ENCODE results near the gene SCARF2.
"Not testable (repeated sequence)": the region's sequence is repeated elsewhere in the genome, so short reads cannot be mapped to it uniquely, and the experiment has no call there.

Gene SCARF2

GRCh38 chr22:20393705-20394476, 43.7 kb downstream of the SCARF2 start, which contains the start of gene ZNF74:
TSS of gene ZNF74 (plus strand) at chr22:20394151. CDS start at chr22:20394629, 478 bp downstream.
- H3K4me1 Mint-ChIP-seq (ENCODE audit: low read depth), result peaks cover 37% of the 10 kb centered on the region
- no peaks in the 10 kb centered on the region for H3K9me3 Mint-ChIP-seq
- H3K4me3 Mint-ChIP-seq, result peak within 1 kb of the TSS; percentile 86
- H3K27me3 Mint-ChIP-seq, result no peaks in the 10 kb centered on the region
- peak; percentile 89 for DNase-seq
- peaks cover 9% of the 10 kb centered on the region for H3K36me3 Mint-ChIP-seq (ENCODE audit: low read depth)
- peak within 1 kb of the TSS; percentile 91 for H3K27ac Mint-ChIP-seq

- DNase-seq, result no peak
These were observed 44.5 kb downstream of the SCARF2 start for GRCh38 chr22:20392983-20393704.

GRCh38 chr22:20392365-20392881, 45.2 kb downstream of the SCARF2 start:
- not testable (repeated sequence) for H3K4me3 Mint-ChIP-seq; H3K27ac Mint-ChIP-seq; H3K9me3 Mint-ChIP-seq; H3K27me3 Mint-ChIP-seq; DNase-seq; H3K36me3 Mint-ChIP-seq (ENCODE audit: low read depth)
- H3K4me1 Mint-ChIP-seq (ENCODE audit: low read depth), result peaks cover 32% of the 10 kb centered on the region

More at GRCh38 chr22:20392983-20393704, 44.5 kb downstream of the SCARF2 start:
- H3K27ac Mint-ChIP-seq, result peak overlapping the region; percentile 91
- H3K4me1 Mint-ChIP-seq (ENCODE audit: low read depth), result peaks cover 34% of the 10 kb centered on the region
- H3K27me3 Mint-ChIP-seq, result no peaks in the 10 kb centered on the region
- no peaks in the 10 kb centered on the region for H3K9me3 Mint-ChIP-seq
- peak overlapping the region; percentile 86 for H3K4me3 Mint-ChIP-seq
- peaks cover 8% of the 10 kb centered on the region for H3K36me3 Mint-ChIP-seq (ENCODE audit: low read depth)

- Mint-ChIP-seq H3K4me3 (no peak overlapping the region), H3K27me3 (peaks cover 5% of the 10 kb centered on the region), H3K4me1 (ENCODE audit: low read depth) (peaks cover 24% of the 10 kb centered on the region), H3K36me3 (ENCODE audit: low read depth) (peaks cover 2% of the 10 kb centered on the region), H3K27ac (no peak overlapping the region), H3K9me3 (no peaks in the 10 kb centered on the region)
- no peak for DNase-seq
These were observed 46.4 kb downstream of the SCARF2 start for GRCh38 chr22:20391222-20391621.

GRCh38 chr22:20390394-20390907, 47.2 kb downstream of the SCARF2 start:
- no peaks in the 10 kb centered on the region for H3K9me3 Mint-ChIP-seq
- peaks cover 17% of the 10 kb centered on the region for H3K4me1 Mint-ChIP-seq (ENCODE audit: low read depth)
- no peak for DNase-seq
- H3K36me3 Mint-ChIP-seq (ENCODE audit: low read depth), result peaks cover 2% of the 10 kb centered on the region
- H3K27ac Mint-ChIP-seq, result no peak overlapping the region
- peaks cover 7% of the 10 kb centered on the region for H3K27me3 Mint-ChIP-seq
- H3K4me3 Mint-ChIP-seq, result no peak overlapping the region

- Mint-ChIP-seq H3K9me3 (no peaks in the 10 kb centered on the region), H3K27me3 (peaks cover 8% of the 10 kb centered on the region), H3K36me3 (ENCODE audit: low read depth) (no peaks in the 10 kb centered on the region), H3K4me1 (ENCODE audit: low read depth) (peaks cover 7% of the 10 kb centered on the region), H3K4me3 (no peak overlapping the region), H3K27ac (no peak overlapping the region)
- peak; percentile 3 for DNase-seq
These were observed 48.3 kb downstream of the SCARF2 start for GRCh38 chr22:20389288-20389687.

- DNase-seq, result no peak
- Mint-ChIP-seq H3K36me3 (ENCODE audit: low read depth) (no peaks in the 10 kb centered on the region), H3K9me3 (no peaks in the 10 kb centered on the region), H3K4me1 (ENCODE audit: low read depth) (no peaks in the 10 kb centered on the region), H3K27ac (no peak overlapping the region), H3K27me3 (peaks cover 11% of the 10 kb centered on the region), H3K4me3 (no peak overlapping the region)
These were observed 49.4 kb downstream of the SCARF2 start for GRCh38 chr22:20388200-20388599.

- H3K9me3 Mint-ChIP-seq, result no peaks in the 10 kb centered on the region
- no peak overlapping the region for H3K4me3 Mint-ChIP-seq
- no peaks in the 10 kb centered on the region for H3K4me1 Mint-ChIP-seq (ENCODE audit: low read depth)
- DNase-seq, result no peak
- peaks cover 11% of the 10 kb centered on the region for H3K27me3 Mint-ChIP-seq
- no peaks in the 10 kb centered on the region for H3K36me3 Mint-ChIP-seq (ENCODE audit: low read depth)
- no peak overlapping the region for H3K27ac Mint-ChIP-seq
These were observed 50.7 kb downstream of the SCARF2 start for GRCh38 chr22:20386972-20387371.

GRCh38 chr22:20386336-20386735, 51.3 kb downstream of the SCARF2 start:
- no peak for DNase-seq
- Mint-ChIP-seq H3K4me3 (no peak overlapping the region), H3K27me3 (peaks cover 11% of the 10 kb centered on the region), H3K9me3 (no peaks in the 10 kb centered on the region), H3K27ac (no peak overlapping the region), H3K4me1 (ENCODE audit: low read depth) (no peaks in the 10 kb centered on the region), H3K36me3 (ENCODE audit: low read depth) (no peaks in the 10 kb centered on the region)

- H3K27me3 Mint-ChIP-seq, result peaks cover 11% of the 10 kb centered on the region
- H3K9me3 Mint-ChIP-seq, result no peaks in the 10 kb centered on the region
- H3K4me3 Mint-ChIP-seq, result no peak overlapping the region
- no peaks in the 10 kb centered on the region for H3K4me1 Mint-ChIP-seq (ENCODE audit: low read depth)
- peak; percentile 5 for DNase-seq
- no peak overlapping the region for H3K27ac Mint-ChIP-seq
- H3K36me3 Mint-ChIP-seq (ENCODE audit: low read depth), result no peaks in the 10 kb centered on the region
These were observed 52.8 kb downstream of the SCARF2 start for GRCh38 chr22:20384865-20385264.

GRCh38 chr22:20384171-20384570, 53.5 kb downstream of the SCARF2 start:
- H3K4me3 Mint-ChIP-seq, result no peak overlapping the region
- no peak overlapping the region for H3K27ac Mint-ChIP-seq
- no peaks in the 10 kb centered on the region for H3K36me3 Mint-ChIP-seq (ENCODE audit: low read depth)
- H3K9me3 Mint-ChIP-seq, result no peaks in the 10 kb centered on the region
- peaks cover 11% of the 10 kb centered on the region for H3K27me3 Mint-ChIP-seq
- H3K4me1 Mint-ChIP-seq (ENCODE audit: low read depth), result no peaks in the 10 kb centered on the region
- DNase-seq, result no peak

- Mint-ChIP-seq H3K4me1 (ENCODE audit: low read depth) (no peaks in the 10 kb centered on the region), H3K27ac (no peak overlapping the region)
These were observed 54.1 kb downstream of the SCARF2 start for GRCh38 chr22:20383538-20383937.

GRCh38 chr22:20380486-20380885, 57.1 kb downstream of the SCARF2 start:
- Mint-ChIP-seq H3K27me3 (peaks cover 4% of the 10 kb centered on the region), H3K4me3 (no peak overlapping the region), H3K27ac (no peak overlapping the region), H3K4me1 (ENCODE audit: low read depth) (no peaks in the 10 kb centered on the region), H3K9me3 (no peaks in the 10 kb centered on the region), H3K36me3 (ENCODE audit: low read depth) (no peaks in the 10 kb centered on the region)
- no peak for DNase-seq

More at GRCh38 chr22:20383538-20383937, 54.1 kb downstream of the SCARF2 start:
- no peak overlapping the region for H3K4me3 Mint-ChIP-seq
- peaks cover 11% of the 10 kb centered on the region for H3K27me3 Mint-ChIP-seq
- no peaks in the 10 kb centered on the region for H3K9me3 Mint-ChIP-seq
- peak; percentile 2 for DNase-seq
- no peaks in the 10 kb centered on the region for H3K36me3 Mint-ChIP-seq (ENCODE audit: low read depth)

- H3K4me3 Mint-ChIP-seq; H3K4me1 Mint-ChIP-seq (ENCODE audit: low read depth); H3K27me3 Mint-ChIP-seq; H3K9me3 Mint-ChIP-seq; H3K36me3 Mint-ChIP-seq (ENCODE audit: low read depth); DNase-seq; H3K27ac Mint-ChIP-seq: not testable (repeated sequence)
These were observed 58.9 kb downstream of the SCARF2 start for GRCh38 chr22:20378684-20379083.

- H3K4me3 Mint-ChIP-seq, result no peak overlapping the region
These were observed 59.5 kb downstream of the SCARF2 start for GRCh38 chr22:20378110-20378509.

More at GRCh38 chr22:20378110-20378509, 59.5 kb downstream of the SCARF2 start:
- Mint-ChIP-seq H3K4me1 (ENCODE audit: low read depth) (no peaks in the 10 kb centered on the region), H3K9me3 (no peaks in the 10 kb centered on the region), H3K27me3 (no peaks in the 10 kb centered on the region), H3K27ac (no peak overlapping the region), H3K36me3 (ENCODE audit: low read depth) (no peaks in the 10 kb centered on the region)
- no peak for DNase-seq

Data from activated T-cell treated with anti-CD3 and anti-CD28 coated beads, Interleukin-2, amount 50 U/mL, for 24 hours (primary cell).